ENCODE results near the gene BASP1.
"Not testable (repeated sequence)": the region's sequence is repeated elsewhere in the genome, so short reads cannot be mapped to it uniquely, and the experiment has no call there.

The BASP1 gene

GRCh38 chr5:17189381-17190036, 27.9 kb upstream of the BASP1 start:
- TF ChIP-seq CTCF (IDR thresholded peaks at IDR 0.05; ENCODE audit: low read depth, low read length) (peak; percentile 73), POLR2A (IDR thresholded peaks at IDR 0.05; ENCODE audit: extremely low read depth, insufficient read length) (no peak), MAX (IDR thresholded peaks at IDR 0.05; ENCODE audit: low read depth, low read length) (peak; percentile 52; the same call in 1 of the 2 replicates)
- H3K4me3 ChIP-seq (ENCODE audit: low read depth, low read length), result no peak overlapping the region
- peak; percentile 82 for DNase-seq (ENCODE audit: low read depth)

GRCh38 chr5:17190242-17190778, 27.1 kb upstream of the BASP1 start:
- H3K4me3 ChIP-seq (ENCODE audit: low read depth, low read length), result no peak overlapping the region
- TF ChIP-seq MAX (IDR thresholded peaks at IDR 0.05; ENCODE audit: low read depth, low read length) (peak; percentile 39; the same call in 1 of the 2 replicates), POLR2A (IDR thresholded peaks at IDR 0.05; ENCODE audit: extremely low read depth, insufficient read length) (no peak), CTCF (IDR thresholded peaks at IDR 0.05; ENCODE audit: low read depth, low read length) (peak; percentile 83)
- DNase-seq (ENCODE audit: low read depth), result peak; percentile 73

GRCh38 chr5:17190799-17191391, 26.5 kb upstream of the BASP1 start:
- H3K4me3 ChIP-seq (ENCODE audit: low read depth, low read length), result no peak overlapping the region
- no peak for DNase-seq (ENCODE audit: low read depth)

GRCh38 chr5:17191574-17191973, 25.9 kb upstream of the BASP1 start:
- DNase-seq (ENCODE audit: low read depth); H3K4me3 ChIP-seq (ENCODE audit: low read depth, low read length): not testable (repeated sequence)

More at GRCh38 chr5:17190799-17191391, 26.5 kb upstream of the BASP1 start:
- no peak; the same call in 1 of the 2 replicates for TF ChIP-seq MYC (IDR thresholded peaks at IDR 0.05; ENCODE audit: low read depth, low read length)
- TF ChIP-seq CTCF (IDR thresholded peaks at IDR 0.05; ENCODE audit: low read depth, low read length), result no peak
- no peak for TF ChIP-seq MAX (IDR thresholded peaks at IDR 0.05; ENCODE audit: low read depth, low read length)
- TF ChIP-seq POLR2A (IDR thresholded peaks at IDR 0.05; ENCODE audit: extremely low read depth, insufficient read length), result no peak

GRCh38 chr5:17192191-17192590, 25.2 kb upstream of the BASP1 start:
- no peak for TF ChIP-seq CTCF (IDR thresholded peaks at IDR 0.05; ENCODE audit: low read depth, low read length)
- TF ChIP-seq MYC (IDR thresholded peaks at IDR 0.05; ENCODE audit: low read depth, low read length), result no peak
- no peak for TF ChIP-seq MAX (IDR thresholded peaks at IDR 0.05; ENCODE audit: low read depth, low read length)
- no peak for TF ChIP-seq POLR2A (IDR thresholded peaks at IDR 0.05; ENCODE audit: extremely low read depth, insufficient read length)
- no peak for DNase-seq (ENCODE audit: low read depth)
- H3K4me3 ChIP-seq (ENCODE audit: low read depth, low read length), result no peak overlapping the region

GRCh38 chr5:17196024-17196423, 21.4 kb upstream of the BASP1 start:
- no peak for DNase-seq (ENCODE audit: low read depth)
- no peak overlapping the region for H3K4me3 ChIP-seq (ENCODE audit: low read depth, low read length)
- TF ChIP-seq MYC (IDR thresholded peaks at IDR 0.05; ENCODE audit: low read depth, low read length) (no peak), MAX (IDR thresholded peaks at IDR 0.05; ENCODE audit: low read depth, low read length) (no peak), CTCF (IDR thresholded peaks at IDR 0.05; ENCODE audit: low read depth, low read length) (no peak), POLR2A (IDR thresholded peaks at IDR 0.05; ENCODE audit: extremely low read depth, insufficient read length) (no peak)
